GM18907 (cell line): ENCODE data around the gene ANKRD31.

ENCODE experiments used
- ATAC-seq: cut with Tn5 transposase; IDR thresholded peaks from one replicate; pipeline ENCODE4 v1.9.1; 2021; ENCODE audit warnings: mild to moderate bottlenecking, moderate library complexity; ENCODE audit not compliant: unreplicated experiment

The ANKRD31 gene

DNA sequence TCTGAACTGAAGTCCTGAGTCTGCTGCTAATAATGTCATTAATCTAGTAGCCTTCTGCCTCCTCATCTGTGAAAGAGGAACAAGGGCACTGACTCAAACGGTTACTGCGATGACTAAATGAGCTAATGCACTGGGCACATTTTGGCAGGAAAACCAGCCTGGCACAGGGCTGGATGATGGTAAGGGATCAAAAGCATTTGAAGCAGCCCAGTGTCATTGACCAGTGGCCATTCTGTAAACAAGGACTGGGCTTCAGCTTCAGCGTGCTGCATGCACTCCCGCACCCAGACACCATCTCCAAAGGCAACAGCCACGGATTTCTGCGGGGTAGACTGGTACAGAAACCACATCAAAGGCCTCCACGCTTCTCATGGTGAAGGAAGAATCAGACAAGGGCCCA, 192.3 kb downstream of the ANKRD31 start:
- ATAC-seq: no peak

DNA sequence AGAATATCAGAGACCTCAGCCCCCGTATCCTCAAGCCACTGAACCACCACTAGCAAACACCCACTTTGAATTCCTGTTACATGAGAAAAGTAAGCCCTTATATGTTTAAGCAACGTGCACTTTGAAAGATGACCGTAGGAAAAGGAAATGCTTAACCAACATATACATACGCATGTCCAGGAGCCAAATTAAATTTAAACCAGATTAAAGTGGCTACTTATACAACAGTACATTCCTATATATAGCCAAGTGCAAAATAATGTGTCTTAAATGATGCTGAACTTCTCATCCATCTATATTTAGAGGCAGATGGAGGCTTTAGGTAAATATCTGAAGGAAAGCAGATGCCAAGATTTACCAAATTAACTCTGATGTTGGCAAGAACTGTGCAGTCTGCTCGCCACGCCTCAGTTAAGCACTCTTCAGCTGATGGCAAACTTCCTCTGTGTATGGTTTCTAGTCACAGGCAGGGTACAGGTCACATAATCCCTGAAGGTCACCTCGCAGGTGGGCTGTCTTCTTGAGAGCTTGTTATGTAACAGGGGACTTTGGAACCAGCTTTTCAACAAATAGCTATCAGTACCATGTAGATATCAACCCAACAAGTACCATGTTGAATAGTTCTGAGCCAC, 192.9 kb downstream of the ANKRD31 start:
- ATAC-seq: no peak

GRCh38 chr5:75042522-75042921, 194.2 kb downstream of the ANKRD31 start:
- ATAC-seq: no peak

DNA sequence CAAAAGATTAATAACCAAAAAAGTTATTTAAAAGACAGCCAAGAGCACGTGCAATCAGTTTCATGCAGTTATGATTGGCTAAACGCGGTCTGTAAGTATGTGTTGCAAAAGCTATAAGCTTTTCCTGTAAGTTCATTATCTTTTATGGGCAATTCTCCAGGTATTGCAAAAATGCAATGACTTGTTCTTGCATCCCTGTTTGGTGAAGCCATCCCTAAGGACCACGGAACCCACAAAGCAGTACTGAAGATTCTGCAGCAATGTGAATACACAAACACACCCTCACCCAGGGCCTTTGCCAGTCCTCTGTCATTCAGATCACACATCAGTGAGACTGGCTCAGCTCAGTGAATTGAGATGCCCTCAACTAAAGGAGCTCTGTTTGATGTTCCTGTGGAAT, 195.7 kb downstream of the ANKRD31 start:
- no peak for ATAC-seq

- no peak for ATAC-seq
Observed at GRCh38 chr5:75037106-75037505, 199.6 kb downstream of the ANKRD31 start.

DNA sequence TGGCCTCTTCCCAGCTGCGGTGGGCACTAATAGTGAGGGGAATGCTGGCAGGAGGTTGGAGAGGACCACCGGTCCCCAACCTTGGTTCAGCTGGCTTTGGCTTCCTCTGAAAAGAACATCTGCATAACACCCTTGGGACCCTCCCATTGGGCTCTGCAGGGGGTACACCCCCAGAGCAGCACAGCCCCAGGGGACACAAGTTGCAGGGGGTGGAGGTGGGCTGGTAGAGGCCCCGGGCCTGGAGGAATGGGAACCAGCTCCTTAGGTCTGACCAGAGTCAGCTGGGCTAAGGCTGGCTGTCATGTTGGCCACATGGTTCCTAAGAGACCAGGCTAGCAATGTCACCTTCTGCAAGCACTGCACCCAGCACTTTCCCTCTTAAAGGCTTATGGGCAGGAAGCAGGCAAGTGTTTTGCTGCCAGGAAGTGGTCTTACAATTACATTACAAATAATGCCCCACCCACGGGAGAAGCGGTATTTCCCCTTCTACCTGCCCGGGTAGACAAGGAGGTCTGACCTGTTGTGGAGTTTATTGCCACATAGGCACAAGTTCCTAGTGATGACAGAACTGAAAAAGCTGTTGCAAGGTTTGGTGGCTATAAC, 202.4 kb downstream of the ANKRD31 start:
- no peak for ATAC-seq

- ATAC-seq: no peak
Observed at GRCh38 chr5:75031366-75031765, 205.3 kb downstream of the ANKRD31 start.

- no peak for ATAC-seq
Observed at GRCh38 chr5:75028090-75028489, 208.6 kb downstream of the ANKRD31 start.

GRCh38 chr5:75023368-75024159, 213.1 kb downstream of the ANKRD31 start:
- no peak for ATAC-seq

DNA sequence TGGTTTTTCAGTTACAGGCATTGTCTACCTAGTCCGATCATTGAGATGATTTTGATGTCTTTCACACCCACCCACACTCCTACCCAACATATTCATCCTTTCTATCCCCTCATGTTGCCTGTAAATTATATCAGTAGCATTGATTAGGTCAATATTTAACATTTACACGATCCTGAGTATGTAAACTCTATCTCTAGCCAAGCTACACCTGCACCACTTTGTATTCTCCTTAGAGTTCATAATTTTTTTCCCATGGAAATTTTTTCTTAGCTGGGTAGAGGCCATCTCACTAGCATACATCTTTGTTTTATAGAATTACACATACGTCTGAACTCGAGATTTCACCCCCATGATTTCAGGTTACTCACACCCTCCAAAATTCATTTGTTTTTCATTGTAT, 214.9 kb downstream of the ANKRD31 start:
- no peak for ATAC-seq

GRCh38 chr5:75021219-75021618, 215.5 kb downstream of the ANKRD31 start:
- no peak for ATAC-seq

DNA sequence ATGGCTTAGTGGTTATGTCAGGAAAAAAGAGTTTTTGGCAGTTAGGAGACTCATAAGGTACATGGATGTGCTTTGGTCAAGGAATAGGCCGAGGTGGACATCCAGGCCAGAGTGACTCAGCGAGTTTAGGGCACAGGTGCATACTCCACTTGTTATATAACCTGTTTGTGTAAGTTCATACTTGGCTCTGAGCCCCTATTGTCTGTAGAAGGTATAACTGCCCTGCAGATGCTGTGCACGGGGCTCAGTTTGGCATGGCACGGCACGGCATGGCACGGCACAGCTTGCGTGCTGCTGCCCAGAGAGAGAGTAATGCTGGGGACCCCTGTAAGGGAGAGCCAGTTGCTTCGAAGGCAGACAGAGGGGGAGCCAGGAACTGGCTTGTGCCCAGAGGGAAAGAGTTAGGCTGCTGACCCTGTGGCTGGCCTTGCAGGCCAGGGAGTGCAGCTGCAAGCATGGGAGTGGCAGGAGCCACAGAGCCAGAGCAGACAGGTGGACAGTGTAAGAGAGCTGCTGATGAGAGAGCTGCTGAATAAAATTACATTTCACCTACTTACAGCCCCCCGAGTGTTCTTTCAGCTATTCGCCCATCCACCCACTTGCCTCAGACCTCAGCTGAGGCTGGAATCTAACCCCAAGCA, 216.5 kb downstream of the ANKRD31 start:
- no peak for ATAC-seq

- ATAC-seq: no peak
Observed at GRCh38 chr5:75018805-75019587, 217.7 kb downstream of the ANKRD31 start.
